22Rv1 (cell line): ENCODE results near the gene ISG20L2.

Experiments used
- H3K27ac ChIP-seq: fragments of 450-650 bp; 2 replicates; pipeline ENCODE4 v1.5.1; 2017
- ZFX ChIP-seq: fragments of 450-650 bp; IDR thresholded peaks from 2 replicates; pipeline ENCODE4 v1.6.1; 2017; ENCODE audit warnings: antibody characterized with exemption, borderline replicate concordance
- TF ChIP-seq, protein P1 (sequence below): fragments of 450-650 bp; IDR thresholded peaks from 2 replicates; pipeline ENCODE4 v1.5.1; 2017; ENCODE audit warnings: mild to moderate bottlenecking

Gene ISG20L2

DNA sequence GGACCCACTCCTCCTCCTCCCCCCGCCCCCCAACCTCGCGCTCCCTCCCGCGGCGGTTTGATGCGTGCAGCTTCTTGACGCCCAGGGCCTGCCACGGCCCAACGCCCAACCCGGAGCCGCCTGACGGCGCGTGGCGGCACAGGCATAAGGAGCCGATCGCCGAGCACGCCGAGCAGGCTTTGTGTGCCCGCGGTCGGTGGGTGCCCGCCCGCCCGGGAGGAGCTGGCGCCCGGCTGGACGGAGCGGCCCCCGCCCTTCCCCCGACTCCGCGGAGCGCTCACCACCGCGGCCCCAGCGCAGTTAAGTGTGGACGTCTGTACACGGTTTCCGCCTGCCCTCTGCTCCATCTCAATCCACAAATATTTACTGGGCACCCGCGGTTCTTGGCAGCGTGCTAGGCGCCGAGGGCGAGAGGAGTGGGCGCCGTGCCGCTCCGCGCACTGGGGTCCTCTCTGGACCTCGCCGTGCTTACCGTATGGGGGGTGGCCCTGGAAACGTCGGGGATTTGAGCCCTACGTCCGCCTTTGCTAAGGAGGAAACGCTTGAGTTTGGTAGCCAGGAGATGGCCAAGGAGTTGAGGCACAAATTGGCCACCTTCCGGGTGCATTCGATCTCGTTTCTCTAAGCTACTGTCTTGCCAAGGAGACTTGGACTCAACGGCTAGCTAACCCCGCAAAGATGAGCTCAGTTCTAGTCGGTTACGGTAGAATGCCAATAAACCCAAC, 23.4 kb upstream of the ISG20L2 start:
- H3K27ac ChIP-seq: peak overlapping the region; percentile 97
- TF ChIP-seq, protein P1, sequence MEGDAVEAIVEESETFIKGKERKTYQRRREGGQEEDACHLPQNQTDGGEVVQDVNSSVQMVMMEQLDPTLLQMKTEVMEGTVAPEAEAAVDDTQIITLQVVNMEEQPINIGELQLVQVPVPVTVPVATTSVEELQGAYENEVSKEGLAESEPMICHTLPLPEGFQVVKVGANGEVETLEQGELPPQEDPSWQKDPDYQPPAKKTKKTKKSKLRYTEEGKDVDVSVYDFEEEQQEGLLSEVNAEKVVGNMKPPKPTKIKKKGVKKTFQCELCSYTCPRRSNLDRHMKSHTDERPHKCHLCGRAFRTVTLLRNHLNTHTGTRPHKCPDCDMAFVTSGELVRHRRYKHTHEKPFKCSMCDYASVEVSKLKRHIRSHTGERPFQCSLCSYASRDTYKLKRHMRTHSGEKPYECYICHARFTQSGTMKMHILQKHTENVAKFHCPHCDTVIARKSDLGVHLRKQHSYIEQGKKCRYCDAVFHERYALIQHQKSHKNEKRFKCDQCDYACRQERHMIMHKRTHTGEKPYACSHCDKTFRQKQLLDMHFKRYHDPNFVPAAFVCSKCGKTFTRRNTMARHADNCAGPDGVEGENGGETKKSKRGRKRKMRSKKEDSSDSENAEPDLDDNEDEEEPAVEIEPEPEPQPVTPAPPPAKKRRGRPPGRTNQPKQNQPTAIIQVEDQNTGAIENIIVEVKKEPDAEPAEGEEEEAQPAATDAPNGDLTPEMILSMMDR: no peak
- TF ChIP-seq ZFX: no peak

DNA sequence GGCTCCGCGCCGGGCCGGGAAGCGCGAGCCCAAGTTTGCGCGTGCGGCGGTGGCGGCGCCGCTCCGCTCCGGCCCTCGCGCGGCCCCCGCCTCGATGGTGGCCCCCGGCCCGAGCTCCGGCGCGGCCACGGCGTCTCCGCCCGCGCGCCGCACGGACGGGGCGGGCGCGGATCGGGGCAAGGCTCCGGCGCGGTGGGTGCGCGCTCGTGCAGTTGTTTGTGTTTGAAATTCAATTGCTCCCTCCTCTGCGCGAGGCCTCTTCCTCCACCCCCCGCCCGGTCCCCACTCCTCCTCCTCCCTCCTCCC, 22.8 kb upstream of the ISG20L2 start, which contains the start of gene HDGF:
HDGF (minus strand) TSS at position 225 of the 306 bp plus-strand sequence. CDS start 246 bp downstream, outside the sequence.
- TF ChIP-seq, protein P1: peak; percentile 2; the same call in 1 of the 2 replicates
- TF ChIP-seq ZFX: no peak
- peak within 1 kb of the TSS; percentile 97 for H3K27ac ChIP-seq

DNA sequence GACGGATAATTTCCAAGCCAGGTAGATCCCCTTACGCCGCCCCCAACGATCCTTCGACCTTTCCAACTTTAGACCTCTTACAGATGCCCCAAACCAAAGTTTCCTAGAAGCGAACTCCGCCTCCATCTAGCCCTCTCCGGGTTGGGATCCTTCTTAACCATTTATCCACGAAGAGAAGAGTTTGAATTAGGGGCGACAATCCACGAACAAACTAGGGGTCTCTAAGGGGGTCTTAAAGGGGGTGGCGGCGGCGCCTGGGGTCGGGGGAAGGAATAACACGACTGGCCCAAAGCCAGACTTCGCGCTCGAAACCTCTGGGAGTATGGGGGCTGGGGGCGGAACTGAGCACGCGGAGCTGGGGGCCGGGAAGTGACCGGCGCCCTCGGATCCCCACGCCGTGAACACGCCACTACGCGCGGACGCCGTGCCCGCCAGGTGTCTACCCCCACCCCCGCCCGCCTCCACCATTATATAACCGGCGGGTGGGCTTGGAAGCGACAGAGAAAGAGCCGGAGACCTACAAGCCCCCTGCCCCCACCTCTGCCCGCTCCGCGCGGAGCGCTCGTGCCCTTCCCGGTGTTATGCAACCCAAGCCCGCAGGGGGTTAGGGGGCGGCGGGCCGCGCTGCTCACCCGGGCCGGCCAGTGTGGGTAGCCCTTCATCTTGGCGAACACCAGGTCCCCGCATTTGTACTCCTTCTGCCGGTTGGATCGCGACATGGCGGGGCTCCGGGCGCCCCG, 22.3 kb upstream of the ISG20L2 start:
- TF ChIP-seq ZFX: no peak
- TF ChIP-seq, protein P1: no peak
- H3K27ac ChIP-seq: peak overlapping the region; percentile 97

DNA sequence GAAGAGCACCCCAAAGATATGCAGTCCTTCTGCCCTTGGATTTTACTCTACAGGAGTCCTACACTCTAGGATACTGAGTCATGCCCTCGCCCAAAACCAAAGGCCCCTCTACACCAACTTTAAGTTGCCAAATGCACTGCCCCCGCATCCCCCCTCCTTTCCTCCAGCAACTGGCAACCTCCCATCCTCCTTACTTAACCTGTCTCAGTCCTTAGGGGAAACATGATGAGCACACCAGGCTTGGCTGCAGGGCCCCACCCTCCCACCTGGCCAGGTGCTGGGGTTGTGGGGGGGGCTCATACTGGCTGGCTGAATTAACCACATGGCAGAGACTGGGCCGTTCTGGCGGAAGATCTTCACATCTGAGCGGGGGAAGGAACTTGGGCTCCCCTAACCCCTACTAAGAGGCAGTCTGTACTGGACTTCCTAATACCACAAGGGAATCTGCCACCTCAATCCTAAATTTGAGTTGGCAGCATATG, 21.7 kb upstream of the ISG20L2 start:
- TF ChIP-seq, protein P1: no peak
- no peak for TF ChIP-seq ZFX
- H3K27ac ChIP-seq: peak overlapping the region; percentile 97

DNA sequence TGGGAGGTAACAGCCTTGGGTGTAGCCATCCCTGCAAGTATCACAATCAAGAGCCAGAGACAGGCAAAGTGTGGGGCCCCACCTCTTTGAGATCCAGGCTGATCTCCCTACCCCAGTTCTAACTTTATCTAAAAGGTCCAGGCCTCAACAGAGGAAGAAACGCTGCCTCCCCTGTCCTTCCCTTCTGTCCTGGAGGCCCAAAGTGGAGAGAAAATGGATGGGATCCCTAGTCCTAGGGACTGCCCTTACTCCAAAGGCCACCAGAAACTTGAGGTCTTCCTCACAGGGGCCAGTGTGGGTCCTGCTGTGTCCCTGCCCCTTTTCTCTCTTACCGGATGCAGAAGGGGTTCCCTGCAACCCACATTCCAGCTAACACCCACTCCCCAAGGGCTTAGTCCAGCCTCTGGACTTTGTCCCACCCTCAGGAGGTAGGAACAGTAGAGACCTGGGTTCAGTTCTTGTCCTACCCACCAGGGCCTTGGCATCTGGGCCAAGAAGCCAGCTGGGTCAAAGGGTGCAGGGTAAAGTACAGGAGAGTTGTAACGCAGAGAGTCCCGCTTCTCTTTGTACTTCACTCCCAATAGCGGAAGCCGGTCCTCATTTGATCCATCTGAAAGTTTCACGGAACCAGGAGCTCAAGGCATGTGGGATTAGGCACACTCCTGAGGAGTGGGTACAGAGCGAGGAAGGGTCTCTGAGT, 21.0 kb upstream of the ISG20L2 start:
- peak overlapping the region; percentile 97 for H3K27ac ChIP-seq
- TF ChIP-seq, protein P1: no peak
- TF ChIP-seq ZFX: no peak

DNA sequence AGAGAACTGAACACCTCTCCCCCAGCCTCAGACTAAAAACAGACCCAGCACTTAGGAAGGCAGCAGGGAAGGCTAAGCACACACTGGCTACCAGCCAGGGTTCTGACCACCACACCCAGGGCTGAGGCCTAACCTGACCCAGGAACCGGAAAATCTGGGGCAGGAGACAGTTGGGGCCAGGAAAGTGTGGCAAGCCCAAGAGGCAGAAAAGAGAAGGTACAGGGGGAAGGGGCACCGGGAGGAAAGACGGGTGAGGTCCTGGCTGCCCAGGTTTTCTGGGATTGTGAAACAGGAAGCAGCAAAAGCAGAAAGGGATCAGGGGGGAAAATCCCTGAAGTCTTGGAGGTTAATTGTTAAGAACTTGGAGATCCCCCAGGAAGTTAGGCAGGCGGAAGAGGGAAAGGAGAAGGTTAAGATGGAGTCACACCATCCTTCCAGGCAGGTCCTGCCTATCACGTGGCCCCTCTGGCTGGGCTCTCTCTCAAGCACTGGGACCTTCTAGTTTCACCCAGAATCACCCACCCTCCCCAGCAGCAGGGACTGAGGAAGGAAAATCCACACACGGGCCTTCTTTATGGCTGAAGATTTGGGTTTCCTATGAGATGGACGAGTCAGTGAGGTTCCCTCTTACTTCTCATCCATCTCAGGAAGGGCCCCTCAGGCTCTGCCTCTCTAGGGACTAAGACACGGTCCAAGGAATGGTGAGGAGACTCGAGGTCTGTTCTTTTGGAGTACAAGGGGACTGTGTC, 20.3 kb upstream of the ISG20L2 start:
- H3K27ac ChIP-seq: peak overlapping the region; percentile 97
- no peak for TF ChIP-seq ZFX
- TF ChIP-seq, protein P1: no peak
